GM23338 (cell line): ENCODE results near the gene FAXDC2. TPM values are rescaled to one million over a fixed set of nuclear protein-coding genes. Genes with fewer than 3 reads are reported as not detected.

Experiments
- ATAC-seq: fragments of 200-7000 bp; cut with Tn5 transposase; 3 replicates; pipeline ENCODE4 v1.9.1; 2020
- DNase-seq: peaks from one replicate; pipeline ENCODE4 v3.0.0-alpha.2; 2015; ENCODE audit warnings: low spot score
- H2AFZ ChIP-seq: fragments of 200-600 bp; sonication (generic); 2 replicates; pipeline ENCODE4 v1.8.0; 2016; ENCODE audit warnings: antibody characterized with exemption, mild to moderate bottlenecking, moderate library complexity
- H3F3A ChIP-seq: fragments of 200-600 bp; sonication (generic); replicated peaks from 2 replicates; pipeline ENCODE4 v1.8.0; 2017; ENCODE audit warnings: antibody characterized with exemption, mixed run types, low read depth
- H3K27ac ChIP-seq: fragments of 200-600 bp; sonication (generic); 2 replicates; pipeline ENCODE4 v1.6.1; 2016; ENCODE audit warnings: low read depth
- H3K27me3 ChIP-seq: fragments of 200-600 bp; sonication (generic); 2 replicates; pipeline ENCODE4 v1.8.0; 2016; ENCODE audit warnings: mild to moderate bottlenecking, mixed run types, moderate library complexity; ENCODE audit not compliant: insufficient read depth
- H3K36me3 ChIP-seq: fragments of 200-600 bp; sonication (generic); 2 replicates; pipeline ENCODE4 v1.8.0; 2016; ENCODE audit warnings: mild to moderate bottlenecking; ENCODE audit not compliant: insufficient read depth
- H3K4me1 ChIP-seq: fragments of 200-600 bp; sonication (generic); 2 replicates; pipeline ENCODE4 v1.8.0; 2016; ENCODE audit warnings: mild to moderate bottlenecking, moderate library complexity; ENCODE audit not compliant: insufficient read depth
- H3K4me2 ChIP-seq: fragments of 200-600 bp; sonication (generic); 2 replicates; pipeline ENCODE4 v1.7.1; 2017; ENCODE audit warnings: mixed run types
- H3K4me3 ChIP-seq: fragments of 200-600 bp; sonication (generic); 2 replicates; pipeline ENCODE4 v1.6.1; 2016; ENCODE audit warnings: mixed run types
- H3K79me2 ChIP-seq: fragments of 200-600 bp; sonication (generic); replicated peaks from 2 replicates; pipeline ENCODE4 v1.8.0; 2017; ENCODE audit warnings: mild to moderate bottlenecking; ENCODE audit not compliant: insufficient read depth
- H3K9me2 ChIP-seq: fragments of 200-600 bp; sonication (generic); 2 replicates; pipeline ENCODE4 v1.8.0; 2017; ENCODE audit not compliant: insufficient read depth
- H4K20me1 ChIP-seq: fragments of 200-600 bp; sonication (generic); replicated peaks from 2 replicates; pipeline ENCODE4 v1.8.0; 2017; ENCODE audit warnings: mild to moderate bottlenecking; ENCODE audit not compliant: insufficient read depth
- H3K27ac Mint-ChIP-seq: 2 replicates; pipeline ENCODE4 v1.8.0; 2020; ENCODE audit warnings: inconsistent platforms, mild to moderate bottlenecking, moderate library complexity, mixed read lengths
- H3K27me3 Mint-ChIP-seq: 3 replicates; pipeline ENCODE4 v1.8.0; 2022; ENCODE audit warnings: low read depth, mild to moderate bottlenecking, moderate library complexity, mixed read lengths, inconsistent platforms; ENCODE audit not compliant: insufficient read depth, poor library complexity
- H3K36me3 Mint-ChIP-seq: 3 replicates; pipeline ENCODE4 v1.8.0; 2021; ENCODE audit warnings: low read depth, mild to moderate bottlenecking, inconsistent platforms, moderate library complexity, mixed read lengths
- H3K4me1 Mint-ChIP-seq: 3 replicates; pipeline ENCODE4 v1.8.0; 2020; ENCODE audit warnings: mild to moderate bottlenecking, inconsistent platforms, mixed read lengths
- H3K4me3 Mint-ChIP-seq: 3 replicates; pipeline ENCODE4 v1.8.0; 2021; ENCODE audit warnings: moderate library complexity, mild to moderate bottlenecking, inconsistent platforms, mixed read lengths
- H3K9me3 Mint-ChIP-seq: 3 replicates; pipeline ENCODE4 v1.8.0; 2020; ENCODE audit warnings: moderate library complexity, mild to moderate bottlenecking, inconsistent platforms, mixed read lengths
- CREB1 ChIP-seq: fragments of 250-450 bp; sonication (Bioruptor Pico); IDR thresholded peaks from 2 replicates; pipeline ENCODE4 v1.5.0; 2020; ENCODE audit warnings: low read depth, mild to moderate bottlenecking, moderate library complexity
- EZH2 ChIP-seq: fragments of 200-600 bp; sonication (generic); IDR thresholded peaks from one replicate; pipeline ENCODE4 v1.8.0; 2017; ENCODE audit warnings: antibody characterized with exemption, mild to moderate bottlenecking, low read depth; ENCODE audit not compliant: unreplicated experiment
- EZH2phosphoT487 ChIP-seq: fragments of 200-600 bp; sonication (generic); IDR thresholded peaks from one replicate; pipeline ENCODE4 v1.8.1; 2018; ENCODE audit warnings: antibody characterized with exemption; ENCODE audit not compliant: unreplicated experiment
- JUNB ChIP-seq: IDR thresholded peaks from one replicate; pipeline ENCODE4 v1.6.1; 2016; ENCODE audit warnings: antibody characterized with exemption; ENCODE audit not compliant: unreplicated experiment
- NANOG ChIP-seq: IDR thresholded peaks from 2 replicates; pipeline ENCODE4 v1.6.1; 2016; ENCODE audit warnings: antibody characterized with exemption, borderline replicate concordance
- POLR2AphosphoS5 ChIP-seq: IDR thresholded peaks from 2 replicates; pipeline ENCODE4 v1.6.1; 2016; ENCODE audit warnings: antibody characterized with exemption, low read depth
- STAT1 ChIP-seq: IDR thresholded peaks from one replicate; pipeline ENCODE4 v1.6.1; 2016; ENCODE audit warnings: antibody characterized with exemption; ENCODE audit not compliant: unreplicated experiment
- ZNF114 ChIP-seq: fragments of 250-450 bp; sonication (Bioruptor Pico); IDR thresholded peaks from 2 replicates; pipeline ENCODE4 v1.5.0; 2020; ENCODE audit warnings: mild to moderate bottlenecking, moderate library complexity
- ZNF331 ChIP-seq: fragments of 250-450 bp; sonication (Bioruptor Pico); IDR thresholded peaks from 2 replicates; pipeline ENCODE4 v1.5.0; 2020; ENCODE audit warnings: low read depth, mild to moderate bottlenecking, moderate library complexity
- polyA plus RNA-seq: library from polyadenylated mRNA; unstranded; fragments of >200 nt; fragmentation: Nextera tagmentation; extraction: Ambion mirVana; gene quantifications from 2 replicates; pipeline ENCODE4 v1.2.1, GENCODE V29; 2016
- total RNA-seq: library from RNA; depleted of rRNA; stranded (reverse); fragments of >200 nt; shearing (Covaris generic); gene quantifications from 2 replicates; pipeline ENCODE4 v1.2.3, GENCODE V29; 2014
- TF ChIP-seq, protein P1 (sequence below): IDR thresholded peaks from one replicate; pipeline ENCODE4 v1.6.1; 2018; ENCODE audit warnings: antibody characterized with exemption; ENCODE audit not compliant: unreplicated experiment
- TF ChIP-seq, protein P2 (sequence below): IDR thresholded peaks from 2 replicates; pipeline ENCODE4 v1.6.1; 2016; ENCODE audit warnings: antibody characterized with exemption
- TF ChIP-seq, protein P3 (sequence below), 2 experiments: fragments of 200-600 bp in 1 of 2; sonication (generic) in 1 of 2; conservative IDR thresholded peaks; 2 replicates each; pipeline versions ENCODE4 v1.5.1 to v1.6.1; 2016 to 2017; ENCODE audit warnings: antibody characterized with exemption in 2 of 2, low read depth in 2 of 2, mild to moderate bottlenecking in 2 of 2, moderate library complexity in 1 of 2

FAXDC2 gene
- total and polyA plus RNA-seq, 2 experiments from 2014 or later = 4.0 to 4.6 TPM

DNA sequence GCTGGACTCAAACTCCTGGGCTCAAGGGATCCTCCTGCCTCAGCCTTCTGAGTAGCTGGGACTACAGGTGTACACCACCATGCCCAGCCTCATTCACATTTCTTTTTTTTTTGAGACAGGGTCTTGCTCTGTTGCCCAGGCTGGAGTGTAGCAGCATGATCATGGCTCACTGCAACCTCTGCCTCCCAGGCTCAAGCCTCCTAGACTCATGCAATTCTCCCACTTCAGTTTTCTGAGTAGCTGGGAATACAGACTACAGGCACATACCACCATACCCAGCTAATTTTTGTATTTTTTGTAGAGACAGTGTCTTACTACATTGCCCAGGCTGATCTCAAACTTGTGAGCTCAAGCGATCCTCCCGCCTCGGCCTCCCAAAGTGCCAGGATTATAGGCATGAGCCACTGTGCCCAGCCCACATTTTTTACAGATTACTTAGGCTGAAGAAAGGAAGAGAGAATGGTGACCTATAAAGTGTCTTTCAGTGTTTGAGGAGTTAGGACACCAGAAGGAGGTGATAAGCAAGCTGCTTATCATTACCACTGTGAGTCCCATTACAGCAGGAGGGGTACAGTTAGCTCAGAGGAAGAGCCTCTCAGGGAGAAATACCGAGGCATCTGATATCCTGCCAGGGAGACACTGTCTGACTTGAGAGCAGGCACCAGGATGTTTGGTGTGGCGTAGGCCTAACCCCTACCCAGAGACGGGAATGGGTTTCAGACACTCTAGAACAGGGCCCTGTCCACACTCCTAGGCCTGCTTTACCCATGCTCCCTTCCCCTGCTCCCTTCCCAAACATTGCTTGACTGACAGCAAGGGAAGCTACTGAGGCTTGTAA, 9.7 kb downstream of the FAXDC2 start:
- no peaks in the 10 kb centered on the region for H3K36me3 ChIP-seq
- no peaks in the 10 kb centered on the region for H3K79me2 ChIP-seq
- no peaks in the 10 kb centered on the region for H3F3A ChIP-seq
- H3K27ac Mint-ChIP-seq = no peak overlapping the region
- no peaks in the 10 kb centered on the region for H3K36me3 Mint-ChIP-seq
- ATAC-seq = no peak
- H3K27ac ChIP-seq = no peak overlapping the region
- H4K20me1 ChIP-seq = no peaks in the 10 kb centered on the region
- H3K4me2 ChIP-seq = no peak overlapping the region
- no peak overlapping the region for H3K4me3 Mint-ChIP-seq
- H2AFZ ChIP-seq = no peak overlapping the region
- no peak for DNase-seq
- no peaks in the 10 kb centered on the region for H3K4me1 Mint-ChIP-seq
- H3K27me3 Mint-ChIP-seq = no peaks in the 10 kb centered on the region
- no peaks in the 10 kb centered on the region for H3K9me3 Mint-ChIP-seq
- no peaks in the 10 kb centered on the region for H3K27me3 ChIP-seq
- no peak overlapping the region for H3K4me3 ChIP-seq
- no peaks in the 10 kb centered on the region for H3K9me2 ChIP-seq
- H3K4me1 ChIP-seq = no peaks in the 10 kb centered on the region
- TF ChIP-seq STAT1 = no peak
- no peak for TF ChIP-seq ZNF114
- no peak for TF ChIP-seq JUNB
- no peak for TF ChIP-seq ZNF331
- no peak for TF ChIP-seq CREB1 (CRISPR knock-in tag)

DNA sequence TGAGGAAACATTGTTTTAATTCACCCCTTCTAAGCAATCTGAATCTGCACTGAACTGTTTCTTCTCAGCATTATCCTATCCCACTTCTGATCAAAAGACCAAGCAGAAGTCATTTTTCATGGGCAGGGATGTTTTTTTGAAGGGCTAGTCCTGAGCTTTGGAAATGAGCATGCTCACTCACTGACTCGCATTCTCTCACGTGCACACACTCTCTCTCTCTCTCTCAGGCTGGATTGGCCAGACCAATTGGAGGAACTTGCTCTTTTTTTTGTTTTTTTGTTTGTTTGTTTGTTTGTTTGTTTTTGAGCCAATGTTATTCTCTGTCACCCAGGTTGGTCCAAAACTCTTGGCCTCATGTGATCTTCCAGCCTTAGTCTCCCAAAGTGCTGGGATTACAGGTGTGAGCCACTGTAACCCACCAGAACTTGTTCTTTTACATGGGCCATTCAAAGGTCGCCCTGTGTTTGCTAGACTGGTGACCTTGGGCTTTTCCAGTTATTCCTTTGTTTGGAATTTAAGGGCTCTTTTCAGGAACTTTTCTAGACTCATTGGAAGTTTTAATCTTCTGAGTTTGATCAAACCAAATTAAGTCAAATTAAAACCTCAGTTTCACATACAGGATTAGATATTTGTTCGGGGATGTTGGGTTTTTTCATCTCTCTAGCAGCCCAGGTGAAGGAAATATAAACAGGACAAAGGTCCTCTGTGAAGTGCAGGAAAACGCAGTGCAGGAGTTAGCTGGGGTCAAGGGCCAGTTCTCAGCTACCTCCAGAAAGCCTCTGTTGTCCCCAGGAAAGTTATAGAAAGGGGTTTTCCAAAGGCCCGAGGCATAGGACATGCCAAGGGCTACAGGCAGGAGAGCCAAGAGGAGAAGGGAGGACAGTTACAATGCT, 13.1 kb downstream of the FAXDC2 start:
- DNase-seq (no peak), ATAC-seq (no peak)
- Histone ChIP-seq H3K4me1 (no peaks in the 10 kb centered on the region), H3K27me3 (no peaks in the 10 kb centered on the region), H3K36me3 (peaks cover 3% of the 10 kb centered on the region; the same call in 1 of the 2 replicates), H3K27ac (no peak overlapping the region), H4K20me1 (no peaks in the 10 kb centered on the region), H3K4me3 (no peak overlapping the region), H2AFZ (no peak overlapping the region), H3F3A (no peaks in the 10 kb centered on the region), H3K79me2 (no peaks in the 10 kb centered on the region), H3K9me2 (no peaks in the 10 kb centered on the region), H3K4me2 (no peak overlapping the region)
- Mint-ChIP-seq H3K27ac (no peak overlapping the region), H3K4me1 (peaks cover 5% of the 10 kb centered on the region; the same call in 2 of the 3 replicates), H3K9me3 (no peaks in the 10 kb centered on the region), H3K36me3 (peaks cover 6% of the 10 kb centered on the region; the same call in 1 of the 3 replicates), H3K4me3 (no peak overlapping the region), H3K27me3 (peaks cover 2% of the 10 kb centered on the region)
- TF ChIP-seq, protein P1, sequence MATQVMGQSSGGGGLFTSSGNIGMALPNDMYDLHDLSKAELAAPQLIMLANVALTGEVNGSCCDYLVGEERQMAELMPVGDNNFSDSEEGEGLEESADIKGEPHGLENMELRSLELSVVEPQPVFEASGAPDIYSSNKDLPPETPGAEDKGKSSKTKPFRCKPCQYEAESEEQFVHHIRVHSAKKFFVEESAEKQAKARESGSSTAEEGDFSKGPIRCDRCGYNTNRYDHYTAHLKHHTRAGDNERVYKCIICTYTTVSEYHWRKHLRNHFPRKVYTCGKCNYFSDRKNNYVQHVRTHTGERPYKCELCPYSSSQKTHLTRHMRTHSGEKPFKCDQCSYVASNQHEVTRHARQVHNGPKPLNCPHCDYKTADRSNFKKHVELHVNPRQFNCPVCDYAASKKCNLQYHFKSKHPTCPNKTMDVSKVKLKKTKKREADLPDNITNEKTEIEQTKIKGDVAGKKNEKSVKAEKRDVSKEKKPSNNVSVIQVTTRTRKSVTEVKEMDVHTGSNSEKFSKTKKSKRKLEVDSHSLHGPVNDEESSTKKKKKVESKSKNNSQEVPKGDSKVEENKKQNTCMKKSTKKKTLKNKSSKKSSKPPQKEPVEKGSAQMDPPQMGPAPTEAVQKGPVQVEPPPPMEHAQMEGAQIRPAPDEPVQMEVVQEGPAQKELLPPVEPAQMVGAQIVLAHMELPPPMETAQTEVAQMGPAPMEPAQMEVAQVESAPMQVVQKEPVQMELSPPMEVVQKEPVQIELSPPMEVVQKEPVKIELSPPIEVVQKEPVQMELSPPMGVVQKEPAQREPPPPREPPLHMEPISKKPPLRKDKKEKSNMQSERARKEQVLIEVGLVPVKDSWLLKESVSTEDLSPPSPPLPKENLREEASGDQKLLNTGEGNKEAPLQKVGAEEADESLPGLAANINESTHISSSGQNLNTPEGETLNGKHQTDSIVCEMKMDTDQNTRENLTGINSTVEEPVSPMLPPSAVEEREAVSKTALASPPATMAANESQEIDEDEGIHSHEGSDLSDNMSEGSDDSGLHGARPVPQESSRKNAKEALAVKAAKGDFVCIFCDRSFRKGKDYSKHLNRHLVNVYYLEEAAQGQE = no peak
- TF ChIP-seq POLR2AphosphoS5 (no peak), EZH2phosphoT487 (no peak), CREB1 (CRISPR knock-in tag) (no peak), EZH2 (no peak), JUNB (no peak), NANOG (no peak), ZNF114 (no peak), STAT1 (no peak), ZNF331 (no peak)
- TF ChIP-seq, protein P2, sequence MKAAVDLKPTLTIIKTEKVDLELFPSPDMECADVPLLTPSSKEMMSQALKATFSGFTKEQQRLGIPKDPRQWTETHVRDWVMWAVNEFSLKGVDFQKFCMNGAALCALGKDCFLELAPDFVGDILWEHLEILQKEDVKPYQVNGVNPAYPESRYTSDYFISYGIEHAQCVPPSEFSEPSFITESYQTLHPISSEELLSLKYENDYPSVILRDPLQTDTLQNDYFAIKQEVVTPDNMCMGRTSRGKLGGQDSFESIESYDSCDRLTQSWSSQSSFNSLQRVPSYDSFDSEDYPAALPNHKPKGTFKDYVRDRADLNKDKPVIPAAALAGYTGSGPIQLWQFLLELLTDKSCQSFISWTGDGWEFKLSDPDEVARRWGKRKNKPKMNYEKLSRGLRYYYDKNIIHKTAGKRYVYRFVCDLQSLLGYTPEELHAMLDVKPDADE = no peak
- TF ChIP-seq, protein P3, sequence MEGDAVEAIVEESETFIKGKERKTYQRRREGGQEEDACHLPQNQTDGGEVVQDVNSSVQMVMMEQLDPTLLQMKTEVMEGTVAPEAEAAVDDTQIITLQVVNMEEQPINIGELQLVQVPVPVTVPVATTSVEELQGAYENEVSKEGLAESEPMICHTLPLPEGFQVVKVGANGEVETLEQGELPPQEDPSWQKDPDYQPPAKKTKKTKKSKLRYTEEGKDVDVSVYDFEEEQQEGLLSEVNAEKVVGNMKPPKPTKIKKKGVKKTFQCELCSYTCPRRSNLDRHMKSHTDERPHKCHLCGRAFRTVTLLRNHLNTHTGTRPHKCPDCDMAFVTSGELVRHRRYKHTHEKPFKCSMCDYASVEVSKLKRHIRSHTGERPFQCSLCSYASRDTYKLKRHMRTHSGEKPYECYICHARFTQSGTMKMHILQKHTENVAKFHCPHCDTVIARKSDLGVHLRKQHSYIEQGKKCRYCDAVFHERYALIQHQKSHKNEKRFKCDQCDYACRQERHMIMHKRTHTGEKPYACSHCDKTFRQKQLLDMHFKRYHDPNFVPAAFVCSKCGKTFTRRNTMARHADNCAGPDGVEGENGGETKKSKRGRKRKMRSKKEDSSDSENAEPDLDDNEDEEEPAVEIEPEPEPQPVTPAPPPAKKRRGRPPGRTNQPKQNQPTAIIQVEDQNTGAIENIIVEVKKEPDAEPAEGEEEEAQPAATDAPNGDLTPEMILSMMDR (conservative IDR thresholded peaks at IDR 0.05; ENCODE audit: low read depth in 2 of 2) = no peak
